GM18511 (cell line): ENCODE measurements around the gene TNNI2.

Experiments
- ATAC-seq: cut with Tn5 transposase; IDR thresholded peaks from one replicate; pipeline ENCODE4 v1.9.1; 2021; ENCODE audit warnings: mild to moderate bottlenecking, moderate library complexity; ENCODE audit not compliant: unreplicated experiment

The TNNI2 gene

DNA sequence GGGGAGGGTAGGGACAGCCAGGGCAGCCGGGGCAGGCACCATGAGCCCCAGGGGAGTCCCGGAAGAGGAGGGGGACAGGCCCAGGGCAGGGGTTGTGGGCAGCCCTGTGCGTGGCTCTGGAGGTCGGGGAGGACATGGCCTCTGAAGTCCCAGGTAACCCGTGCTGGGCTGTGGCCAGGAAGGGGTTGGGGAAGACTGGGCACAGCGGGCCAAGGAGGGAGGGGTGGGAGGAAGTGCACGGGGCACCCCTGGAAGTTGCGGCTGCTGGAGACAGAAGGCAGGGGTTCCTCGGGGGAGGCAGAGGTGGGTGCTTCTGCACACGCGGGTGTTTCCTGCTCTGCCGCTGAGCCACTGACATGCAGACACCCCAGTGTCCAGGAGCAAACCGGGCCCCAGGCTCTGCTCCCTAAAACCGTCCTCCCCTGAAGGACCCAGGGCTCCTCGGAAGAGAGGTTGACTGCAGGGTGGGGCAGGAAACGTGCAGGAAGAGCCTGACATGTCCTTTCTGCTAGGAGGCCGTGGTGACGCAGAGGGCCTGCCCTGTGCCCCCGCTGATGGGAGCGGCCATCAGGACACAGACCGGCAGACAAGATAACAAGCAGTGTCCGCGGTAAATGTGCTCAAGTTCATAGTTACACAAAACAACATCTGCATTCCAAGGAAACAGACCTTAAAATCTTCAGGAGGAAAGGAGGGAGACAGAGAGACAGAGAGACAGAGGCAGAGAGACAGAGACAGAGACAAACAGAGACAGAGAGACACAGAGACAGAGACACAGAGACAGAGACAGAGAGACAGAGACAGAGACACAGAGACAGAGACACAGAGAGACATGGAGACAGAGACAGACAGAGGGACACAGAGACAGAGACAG, 5.7 kb downstream of the TNNI2 start:
- ATAC-seq: no peak

DNA sequence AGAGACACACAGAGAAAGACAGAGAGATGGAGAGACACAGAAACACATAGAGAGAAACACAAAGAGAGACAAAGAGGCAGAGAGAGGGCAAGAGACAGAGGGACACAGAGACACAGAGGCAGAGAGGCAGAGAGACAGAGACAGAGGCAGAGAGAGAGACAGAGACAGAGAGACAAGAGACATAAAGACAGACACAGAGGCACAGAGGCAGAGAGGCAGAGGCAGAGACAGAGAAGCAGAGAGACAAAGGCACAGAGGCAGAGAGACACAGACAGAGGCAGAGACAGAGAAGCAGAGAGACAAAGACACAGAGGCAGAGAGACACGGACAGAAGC, 6.3 kb downstream of the TNNI2 start:
- ATAC-seq: no peak

DNA sequence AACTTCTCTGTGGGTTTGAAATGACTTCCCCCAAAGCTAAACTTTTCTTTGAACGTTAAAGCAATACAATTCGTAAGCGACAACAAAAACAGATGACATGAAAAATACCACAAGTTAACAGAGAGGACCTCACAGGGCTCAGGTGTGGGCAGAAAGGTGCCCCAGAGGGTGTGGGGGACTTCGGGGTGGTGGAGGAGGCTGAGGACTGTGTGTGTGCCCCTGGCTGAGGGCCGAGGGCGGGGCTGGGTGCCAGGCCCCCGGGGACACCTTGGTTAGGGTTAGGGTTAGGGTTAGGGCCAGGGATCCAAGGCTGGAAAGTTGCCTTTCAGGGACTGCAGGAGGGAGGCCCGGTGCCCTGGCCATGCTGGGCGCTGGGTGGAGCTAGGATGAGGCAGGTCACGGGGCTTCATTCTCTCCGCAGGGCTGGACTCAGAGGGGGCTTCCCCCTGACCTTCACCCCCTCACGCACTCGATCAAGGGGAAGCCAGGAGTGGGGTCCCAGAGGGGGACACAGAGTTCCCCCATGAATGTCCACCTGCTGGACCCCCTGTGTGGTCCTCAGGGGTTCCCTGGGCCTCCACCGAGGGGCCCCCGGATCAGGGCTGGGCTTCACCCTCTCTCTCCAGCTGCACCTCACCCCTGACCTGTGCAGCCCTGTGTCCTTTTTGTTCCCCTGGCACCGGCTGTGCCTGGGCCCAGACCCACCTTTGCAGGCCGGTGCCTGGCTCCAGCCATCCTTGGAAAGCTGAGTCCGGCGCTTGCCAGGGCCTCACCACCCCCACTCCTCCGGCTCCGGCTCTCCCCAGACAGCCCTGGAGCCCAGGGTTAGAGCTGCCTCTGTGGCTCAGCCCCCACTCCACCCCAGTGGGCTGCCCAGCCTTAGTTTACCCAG, 7.0 kb downstream of the TNNI2 start:
- ATAC-seq: no peak

DNA sequence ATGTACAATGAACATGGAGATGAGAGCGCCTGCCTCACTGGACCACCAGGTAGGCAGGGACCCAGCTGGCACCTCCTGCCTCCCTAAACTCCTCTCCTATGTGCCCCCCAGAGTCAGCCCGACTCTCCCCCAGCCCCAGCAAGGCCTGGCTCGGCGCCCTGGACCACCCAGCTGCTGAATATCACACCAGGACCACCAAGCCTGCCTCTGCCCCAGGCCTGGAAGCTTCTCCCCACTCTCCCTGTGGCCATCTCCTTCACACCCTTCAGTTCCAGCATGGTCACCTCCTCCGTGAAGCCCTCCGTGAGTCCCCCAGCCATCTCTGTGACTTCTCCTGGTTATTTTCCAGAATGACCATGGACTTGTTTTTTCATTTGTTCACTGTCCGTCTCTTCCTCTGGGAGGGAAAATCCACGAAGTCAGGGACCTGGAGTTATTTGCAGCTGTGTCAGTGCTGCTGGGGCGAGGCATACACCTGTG, 7.7 kb downstream of the TNNI2 start:
- no peak for ATAC-seq

DNA sequence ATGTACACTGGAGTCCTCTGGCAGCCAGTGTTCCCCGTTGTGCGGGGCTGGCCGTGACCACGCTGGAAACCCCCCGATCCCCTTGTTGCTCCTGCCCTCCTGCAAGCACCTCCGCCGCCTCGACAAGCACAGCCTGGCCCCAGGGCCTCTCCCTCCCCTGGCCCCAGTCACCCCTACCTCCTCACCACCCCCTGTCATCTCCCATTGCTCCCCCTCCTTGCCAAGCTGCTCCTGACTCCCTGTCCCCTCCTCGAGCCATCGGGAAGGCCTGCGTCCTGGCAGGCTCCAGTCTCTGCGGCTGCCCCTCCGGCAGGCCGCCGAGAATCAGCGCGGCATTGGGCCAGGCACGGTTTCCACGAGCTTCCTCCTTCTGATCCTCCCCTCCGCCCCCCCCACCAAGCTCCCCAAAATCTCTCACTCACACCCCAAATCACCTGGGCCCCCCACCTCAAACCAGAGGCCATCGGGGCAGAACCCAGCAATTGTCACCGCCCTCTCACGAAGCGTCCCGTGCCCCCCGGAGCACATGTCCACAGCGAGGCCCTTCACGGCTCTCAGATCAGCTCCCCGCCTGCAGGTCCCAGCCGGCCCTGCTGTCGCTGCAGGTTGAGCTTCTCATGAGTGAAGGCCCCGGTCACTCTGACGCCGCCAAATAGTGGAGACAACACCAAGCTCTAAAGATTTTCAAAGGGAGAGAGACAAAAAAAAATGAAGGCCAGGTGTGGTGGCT, 8.4 kb downstream of the TNNI2 start:
- ATAC-seq: no peak

DNA sequence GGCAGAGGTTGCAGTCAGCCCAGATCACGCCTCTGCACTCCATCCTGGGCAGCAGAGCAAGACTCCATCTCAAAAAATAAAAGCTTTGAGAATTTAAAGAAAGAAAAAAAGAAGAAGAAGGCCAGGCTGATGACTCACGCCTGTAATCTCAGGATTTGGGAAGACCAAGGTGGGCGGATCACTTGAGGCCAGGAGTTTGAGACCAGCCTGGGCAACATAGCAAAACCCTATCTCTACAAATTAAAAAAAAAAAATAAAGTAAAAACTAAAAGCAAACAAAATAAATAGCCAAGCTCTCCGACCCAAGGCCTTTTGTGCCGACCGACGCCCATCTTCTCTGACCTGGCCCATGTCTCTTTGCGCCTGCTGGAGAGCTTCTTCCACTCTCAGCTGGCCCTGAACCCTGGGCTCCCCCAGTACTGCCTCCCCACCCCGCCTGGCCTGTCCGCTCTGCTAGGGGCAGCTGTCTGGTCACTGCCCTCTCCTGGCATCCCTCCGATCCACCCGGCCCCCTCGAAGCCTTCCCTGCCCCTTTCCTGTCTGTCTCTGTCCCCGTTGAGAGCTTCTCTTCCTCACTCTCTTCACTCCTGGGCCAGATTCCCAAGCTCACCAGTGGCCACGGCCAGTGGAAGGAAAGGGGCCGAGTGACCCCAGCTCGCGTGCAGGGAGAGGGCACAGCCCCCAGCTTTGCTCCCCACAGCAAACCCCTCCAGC, 9.3 kb downstream of the TNNI2 start:
- ATAC-seq: no peak

DNA sequence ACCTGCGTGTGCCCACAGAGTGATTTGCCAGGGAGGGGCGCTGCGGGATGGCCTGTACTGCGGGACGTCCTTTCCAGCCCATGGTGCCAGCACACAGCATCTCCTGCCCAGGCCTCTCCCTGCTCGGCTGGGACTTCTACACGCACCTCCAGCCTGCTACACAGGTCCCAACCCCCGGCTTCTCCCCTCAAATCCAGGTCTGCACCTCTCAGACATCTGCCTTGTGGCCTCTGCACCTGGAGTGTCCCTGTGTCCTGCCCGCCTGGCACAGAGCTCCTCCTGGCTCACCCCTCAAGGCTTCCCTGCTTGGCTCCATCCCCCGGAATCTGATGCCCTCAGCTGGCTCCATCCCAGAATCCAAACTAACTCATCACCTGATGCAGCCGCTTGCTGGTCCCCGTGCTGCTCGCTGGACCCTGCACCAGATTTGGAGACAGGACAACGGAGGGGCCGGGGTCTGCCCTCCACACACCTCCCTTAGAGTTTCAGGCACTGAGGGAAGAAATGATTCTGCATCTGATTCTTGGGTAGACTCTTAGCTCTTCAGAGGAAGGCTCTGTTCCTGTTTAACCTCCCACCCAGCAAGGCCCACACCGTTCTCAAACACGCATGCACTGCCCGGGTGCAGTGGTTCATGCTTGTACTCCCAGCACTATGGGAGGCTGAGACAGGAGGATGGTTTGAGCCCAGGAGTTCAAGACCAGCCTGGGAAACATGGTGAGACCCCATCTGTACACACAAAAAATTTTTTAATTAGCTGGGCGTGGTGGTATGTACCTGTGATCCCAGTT, 10.1 kb downstream of the TNNI2 start:
- ATAC-seq: no peak

DNA sequence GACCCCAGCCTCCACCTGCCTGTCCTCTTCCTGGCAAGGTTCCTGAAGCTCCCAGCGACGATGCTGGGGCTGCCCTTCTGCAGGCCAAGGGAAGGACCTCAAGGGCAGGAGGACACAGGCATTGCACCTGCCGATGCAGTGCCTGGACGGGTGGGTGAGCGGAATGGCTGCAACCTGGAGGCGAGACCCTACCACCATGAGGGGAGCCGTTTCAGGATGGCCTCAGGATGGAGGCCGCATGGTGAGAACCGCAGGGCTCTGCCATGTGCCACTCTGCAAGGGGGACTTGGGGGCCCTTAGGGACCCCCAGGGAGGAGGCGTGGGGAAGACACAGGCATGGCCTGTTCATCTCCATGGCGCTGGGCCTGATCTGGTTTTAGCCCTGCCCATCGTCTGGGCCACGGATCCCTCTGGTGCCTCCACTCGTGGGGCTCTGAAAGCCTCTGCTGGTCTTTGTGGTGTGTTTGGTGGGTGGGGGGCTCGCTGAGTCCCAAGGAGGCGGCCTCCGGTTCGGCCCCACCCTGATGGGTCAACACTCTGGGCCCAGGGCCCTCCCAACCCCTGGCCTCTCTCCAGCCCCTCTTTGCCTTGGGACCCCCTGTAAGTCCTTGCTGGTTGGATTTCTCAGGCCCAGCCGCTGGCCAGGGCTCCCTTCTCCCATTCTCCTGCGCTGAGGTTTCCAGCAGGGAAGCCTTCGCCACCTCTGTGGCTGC, 12.8 kb downstream of the TNNI2 start:
- ATAC-seq: no peak

DNA sequence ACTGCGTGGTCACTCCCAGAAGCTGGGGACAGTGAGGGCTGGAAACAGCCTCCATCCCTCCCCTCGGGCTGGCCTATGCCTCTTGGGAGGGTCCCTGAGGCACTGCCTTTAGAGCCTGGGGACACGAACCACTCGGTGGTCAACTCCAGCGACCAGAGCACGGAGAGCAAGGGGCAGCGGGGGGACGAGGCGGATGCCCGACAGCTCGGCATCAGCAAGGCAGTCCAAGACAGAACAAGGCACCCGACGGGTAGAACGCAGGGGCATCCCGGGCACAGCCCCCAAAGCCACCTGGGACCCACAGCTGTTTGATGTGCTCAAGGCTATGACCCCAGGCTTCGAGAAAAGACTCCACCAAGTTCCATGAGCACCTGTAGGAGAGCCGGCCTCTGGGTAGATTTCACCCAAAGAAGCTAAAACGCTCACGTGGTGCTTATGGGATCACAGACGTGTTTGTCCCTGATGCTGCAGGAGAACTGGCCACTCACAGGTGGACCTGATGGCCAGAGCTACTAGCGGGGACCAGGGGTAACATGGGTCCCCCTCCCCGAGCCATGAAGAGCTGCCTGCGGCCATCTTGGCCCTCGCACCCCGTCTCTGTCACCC, 13.6 kb downstream of the TNNI2 start:
- no peak for ATAC-seq

DNA sequence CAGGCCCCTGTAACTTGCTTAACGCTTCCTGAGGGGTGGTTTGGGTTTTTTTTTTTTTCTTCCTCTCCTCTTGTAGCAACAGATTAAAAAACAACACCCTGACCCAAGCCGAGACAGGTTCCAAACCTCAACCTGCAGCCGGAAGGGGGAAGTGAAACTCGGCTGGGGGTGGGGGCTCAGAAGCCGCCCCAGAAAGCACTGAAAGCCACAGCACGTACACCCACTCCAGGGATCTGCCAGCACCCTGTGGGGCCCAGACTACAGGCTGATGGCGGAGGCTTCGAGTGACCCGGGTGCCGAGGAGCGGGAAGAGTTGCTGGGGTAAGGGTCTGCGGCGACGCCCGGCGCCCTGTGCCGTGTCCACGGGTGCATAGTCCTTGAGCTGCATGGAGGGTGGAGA, 14.1 kb downstream of the TNNI2 start, which contains the start of gene LSP1:
Gene LSP1 (plus strand): TSS at position 208 of the 400 bp plus-strand sequence. CDS start 61 bp downstream, at position 269.
- peak; percentile 47 for ATAC-seq

DNA sequence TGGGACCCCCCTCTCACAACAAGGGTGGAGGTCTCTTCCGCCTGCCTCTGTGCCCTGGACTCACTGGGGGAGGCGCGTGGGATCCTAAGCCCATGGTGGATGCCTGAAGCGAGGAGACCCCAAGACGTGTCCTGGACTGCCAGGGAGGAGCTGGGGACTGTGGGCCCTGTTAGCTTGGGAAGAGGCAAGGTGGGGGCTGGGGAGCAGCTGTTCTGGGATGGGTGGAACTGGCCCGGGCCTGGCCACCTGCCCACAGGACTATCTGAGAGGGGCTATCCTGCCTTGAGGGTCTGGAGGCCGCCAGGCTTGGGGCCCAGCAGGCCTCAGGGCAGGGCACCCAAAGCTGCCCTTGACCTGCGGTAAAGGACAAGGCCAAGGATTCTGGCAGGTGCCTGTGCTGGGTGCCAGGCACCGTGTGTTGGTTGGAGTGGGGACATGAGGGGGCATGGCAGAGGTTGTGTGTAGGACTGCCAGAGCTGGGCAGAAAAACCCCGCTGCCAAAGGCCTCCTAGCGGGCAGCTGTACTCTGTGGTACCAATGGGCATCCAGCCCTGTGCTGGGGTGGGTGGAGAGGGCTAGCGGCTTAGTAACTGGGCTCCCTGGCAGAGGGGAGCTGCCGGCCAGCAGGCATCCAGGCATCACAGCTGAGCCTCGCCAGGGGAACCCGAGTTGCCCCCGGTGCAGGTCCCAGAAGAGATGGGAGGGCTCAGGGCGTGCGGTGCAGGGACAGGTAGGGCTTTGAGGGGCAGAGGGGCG, 14.8 kb downstream of the TNNI2 start:
- ATAC-seq: no peak

DNA sequence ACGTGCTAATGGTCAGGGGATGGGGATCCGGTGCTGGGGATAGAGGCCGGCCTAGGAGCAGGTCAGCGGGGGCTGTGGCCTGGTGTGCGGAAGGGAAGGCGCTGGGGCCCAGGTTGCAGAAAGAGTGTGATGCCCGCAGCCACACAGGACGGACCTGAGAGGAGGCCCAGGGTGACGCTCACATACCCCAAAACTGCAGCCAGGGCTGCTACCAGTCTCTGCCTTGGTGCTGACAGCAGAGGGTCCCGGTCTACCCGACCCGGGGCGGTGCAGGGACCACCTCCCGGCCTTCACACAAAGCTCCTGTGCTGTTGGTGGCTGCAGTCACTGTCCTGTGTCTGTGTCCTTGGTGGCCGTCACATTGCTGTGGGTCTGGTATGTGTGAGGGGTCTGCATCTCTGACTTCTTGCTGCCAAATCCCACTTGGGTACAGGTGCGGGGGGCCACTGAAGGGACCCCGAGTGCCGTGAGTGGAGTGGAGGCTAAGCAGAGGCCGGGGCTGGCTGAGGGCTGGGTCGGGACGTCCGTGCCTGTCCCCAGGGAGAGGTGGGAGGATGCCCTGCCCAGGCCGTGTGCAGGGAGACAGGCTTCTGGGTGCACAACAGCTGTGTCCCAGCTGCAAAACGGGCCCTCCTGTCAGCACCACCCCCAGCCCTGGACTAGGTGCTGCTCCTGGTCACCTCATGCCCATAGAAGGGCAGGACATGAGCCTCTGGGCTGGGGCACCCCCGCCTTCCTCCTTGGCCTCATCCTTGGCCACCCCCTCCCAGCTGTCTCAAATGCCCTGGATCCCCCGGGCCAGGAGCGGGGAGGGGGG, 15.6 kb downstream of the TNNI2 start:
- ATAC-seq: peak; percentile 34

DNA sequence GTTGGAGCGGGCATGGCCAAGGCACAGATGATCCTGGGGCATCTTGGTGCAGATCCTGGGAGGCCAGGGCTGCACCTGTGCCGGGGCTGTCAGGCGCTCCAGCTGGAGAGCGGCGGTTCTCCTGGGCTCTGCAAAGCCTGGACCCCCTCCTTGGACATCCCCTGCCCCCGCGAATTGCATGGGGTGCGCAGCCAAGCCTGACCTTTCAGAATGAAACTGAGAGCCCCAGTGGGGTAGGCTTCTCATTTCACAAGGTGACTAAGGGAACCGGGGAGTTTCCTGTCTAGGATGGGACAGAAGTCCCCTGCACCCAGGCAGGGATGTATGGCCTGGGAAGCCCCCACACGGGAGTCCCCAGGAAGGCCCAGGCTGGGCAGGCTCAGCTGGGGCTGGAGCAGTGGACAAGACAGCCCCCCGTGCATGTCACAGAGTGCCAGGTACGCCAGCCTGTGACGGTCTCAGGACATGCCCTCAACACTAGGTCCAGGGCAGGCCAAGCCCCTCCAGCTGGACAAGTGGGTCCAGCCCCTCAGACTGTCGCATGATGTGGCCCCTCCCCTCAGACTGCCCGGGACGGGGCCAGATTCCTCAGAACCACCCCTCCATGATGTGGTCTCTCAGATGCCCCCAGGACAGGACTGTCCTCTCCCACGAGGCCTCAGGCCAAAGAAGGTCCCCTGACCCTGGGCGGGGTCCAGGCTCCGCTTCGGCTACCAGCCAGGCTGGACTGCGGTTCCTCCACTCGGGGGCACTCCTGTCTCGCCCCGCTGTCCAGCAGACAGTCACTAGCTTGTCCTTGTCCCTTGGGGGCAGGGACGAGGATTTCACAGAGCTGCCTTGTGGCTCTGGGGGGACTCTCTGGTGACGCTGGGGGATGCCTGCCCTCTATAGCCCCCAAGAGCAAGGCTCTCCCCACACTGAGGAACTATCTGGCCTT, 16.4 kb downstream of the TNNI2 start:
- peak; percentile 46 for ATAC-seq

DNA sequence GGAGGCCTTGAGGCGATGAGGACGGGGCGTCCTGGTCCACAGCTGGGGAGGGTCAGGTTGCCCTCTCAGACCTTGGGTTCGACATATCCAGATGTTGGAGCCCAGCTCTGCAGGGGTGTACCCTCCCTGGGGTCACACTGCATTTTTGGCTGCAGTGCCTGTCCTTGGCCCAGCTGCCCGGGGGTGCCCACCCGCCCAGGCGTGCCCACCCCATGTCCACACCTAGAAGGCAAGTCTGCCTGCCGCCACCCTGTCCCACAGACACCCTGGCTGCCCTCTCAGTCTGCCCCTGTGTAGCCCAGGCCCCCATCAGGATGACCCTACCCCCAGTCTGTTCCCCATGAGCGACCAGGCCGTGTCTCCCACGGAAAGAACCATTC, 17.1 kb downstream of the TNNI2 start:
- no peak for ATAC-seq

DNA sequence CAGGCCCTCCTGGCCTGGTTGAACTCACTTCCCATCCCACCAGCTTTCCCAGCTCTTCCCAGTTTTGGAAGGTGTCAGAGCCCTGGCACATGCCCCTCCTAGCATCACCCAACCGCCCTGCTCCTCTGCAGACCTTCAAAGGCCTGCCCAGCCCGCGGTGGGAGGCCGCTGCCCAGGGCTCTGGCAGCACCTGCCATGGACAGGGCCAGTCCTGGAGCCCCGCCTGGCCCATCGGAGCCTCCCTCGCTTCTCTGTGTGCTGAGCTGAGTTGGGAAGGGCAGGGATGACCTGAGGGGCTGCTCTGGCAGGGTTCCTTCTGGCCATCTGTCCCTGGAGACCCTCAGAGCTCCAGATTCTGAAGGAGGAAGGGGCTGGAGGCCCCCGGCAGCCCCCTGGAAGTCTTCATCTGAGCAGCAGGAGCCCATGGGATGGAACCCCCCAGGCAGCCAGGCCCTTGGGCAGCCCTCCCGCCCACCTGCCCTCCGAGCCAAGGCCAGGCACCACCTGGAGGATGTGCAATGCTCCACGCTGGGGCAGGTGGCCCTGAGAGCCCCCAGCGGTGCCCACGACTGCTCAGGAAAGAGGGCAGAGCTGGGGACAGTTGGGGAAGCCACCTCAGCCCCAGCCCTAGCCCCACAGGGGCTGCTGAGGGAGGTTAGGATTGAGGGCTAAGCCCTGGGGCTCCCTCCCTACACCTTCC, 17.7 kb downstream of the TNNI2 start:
- ATAC-seq: no peak
